ENCODE measurements around the gene MATN1. TPM values are rescaled to one million over a fixed set of nuclear protein-coding genes. Genes with fewer than 3 reads are reported as not detected.

The MATN1 gene
- total RNA-seq, 1 donor from 2014 or later = not detected

- no peak for DNase-seq (ENCODE audit: low read depth)
These were observed 59.2 kb downstream of the MATN1 start for GRCh38 chr1:30664103-30664755.

GRCh38 chr1:30663596-30664091, 59.7 kb downstream of the MATN1 start:
- DNase-seq (ENCODE audit: low read depth) = no peak

- no peak for DNase-seq (ENCODE audit: low read depth)
These were observed 61.0 kb downstream of the MATN1 start for GRCh38 chr1:30662291-30662840.

- DNase-seq (ENCODE audit: low read depth) = no peak
These were observed 62.1 kb downstream of the MATN1 start for GRCh38 chr1:30661311-30661710.

Small RNA genes within 50 kb of the gene (microRNA-seq; reads per million reads assigned to microRNA genes)
- gene MIR4420 = not detected

Other genes starting within 250 kb of the MATN1 start
- 0.62 and 0.78 TPM in 2 replicates for gene LAPTM5, start 34.2 kb upstream of the MATN1 start, total RNA-seq
- gene SDC3, start 185.2 kb upstream of the MATN1 start, total RNA-seq = 15.7 and 17.6 TPM in 2 replicates

Data from myocyte (in vitro differentiated cells).